Measurements from ENCODE around the gene PRKCA. TPM values are rescaled to one million over a fixed set of nuclear protein-coding genes. Genes with fewer than 3 reads are reported as not detected.

PRKCA gene
- total RNA-seq, 2 donors from 2014 or later, result 6.5 to 6.6 TPM

DNA sequence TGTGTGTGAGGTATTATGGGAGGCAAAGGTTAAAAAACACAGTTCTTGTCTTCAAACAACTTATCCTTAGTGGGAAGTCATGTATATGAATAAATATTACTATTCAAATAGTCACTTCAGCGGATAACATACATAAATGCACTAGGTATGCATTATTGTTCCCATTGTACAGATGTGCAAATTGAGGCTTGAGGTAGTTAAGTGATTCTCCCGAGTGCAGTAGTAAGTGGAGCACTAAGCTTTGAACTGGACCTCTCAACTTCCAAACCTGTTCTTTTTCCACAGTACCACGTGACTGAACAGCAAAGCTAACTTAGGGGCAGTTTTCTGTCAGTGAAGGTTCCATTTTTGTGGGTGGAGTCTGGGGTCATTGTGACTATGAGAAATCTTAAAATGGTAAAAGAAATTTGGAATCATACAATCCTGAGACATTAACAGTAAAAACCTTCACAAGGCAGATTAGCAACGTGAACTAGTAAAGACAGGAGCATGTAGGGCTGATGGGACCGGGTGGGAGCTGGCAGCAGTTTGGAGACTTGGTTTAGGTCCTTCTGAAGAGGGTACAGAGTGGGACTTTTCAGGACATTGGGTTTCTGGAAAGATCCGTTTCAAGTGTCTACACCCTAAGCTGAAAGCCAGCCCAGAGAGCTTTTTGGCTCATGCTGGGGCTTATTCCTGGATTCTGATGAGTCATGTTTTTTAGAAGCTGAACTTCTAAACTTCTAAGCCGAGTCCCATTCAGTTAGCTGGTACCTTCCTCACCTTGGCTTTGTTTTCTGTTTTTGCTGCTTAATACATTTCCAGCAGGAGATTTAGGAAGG lies 204.9 kb downstream of the PRKCA start:
- no peak overlapping the region for H3K4me3 ChIP-seq
- peak overlapping the region in 2 of 4 donors; percentile 2 to 29 for H3K27ac ChIP-seq
- no peaks in the 10 kb centered on the region for H3K9me3 ChIP-seq
- WGBS, 2 donors, result 61 to 65% methylated on average over 7 of the region's 7 CpGs
- DNase-seq (peak; percentile 15 to 41 (median 24)), ATAC-seq (peak; percentile 53)
- intact Hi-C loops (cut with DNase I), result no loop called here
- TF ChIP-seq POLR2A (IDR thresholded peaks at IDR 0.05), result no peak
- TF ChIP-seq, protein P1, sequence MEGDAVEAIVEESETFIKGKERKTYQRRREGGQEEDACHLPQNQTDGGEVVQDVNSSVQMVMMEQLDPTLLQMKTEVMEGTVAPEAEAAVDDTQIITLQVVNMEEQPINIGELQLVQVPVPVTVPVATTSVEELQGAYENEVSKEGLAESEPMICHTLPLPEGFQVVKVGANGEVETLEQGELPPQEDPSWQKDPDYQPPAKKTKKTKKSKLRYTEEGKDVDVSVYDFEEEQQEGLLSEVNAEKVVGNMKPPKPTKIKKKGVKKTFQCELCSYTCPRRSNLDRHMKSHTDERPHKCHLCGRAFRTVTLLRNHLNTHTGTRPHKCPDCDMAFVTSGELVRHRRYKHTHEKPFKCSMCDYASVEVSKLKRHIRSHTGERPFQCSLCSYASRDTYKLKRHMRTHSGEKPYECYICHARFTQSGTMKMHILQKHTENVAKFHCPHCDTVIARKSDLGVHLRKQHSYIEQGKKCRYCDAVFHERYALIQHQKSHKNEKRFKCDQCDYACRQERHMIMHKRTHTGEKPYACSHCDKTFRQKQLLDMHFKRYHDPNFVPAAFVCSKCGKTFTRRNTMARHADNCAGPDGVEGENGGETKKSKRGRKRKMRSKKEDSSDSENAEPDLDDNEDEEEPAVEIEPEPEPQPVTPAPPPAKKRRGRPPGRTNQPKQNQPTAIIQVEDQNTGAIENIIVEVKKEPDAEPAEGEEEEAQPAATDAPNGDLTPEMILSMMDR (IDR thresholded peaks at IDR 0.05), result no peak
- no peaks in the 10 kb centered on the region for H3K36me3 ChIP-seq (replicated peaks in 1 of 2; ENCODE audit: insufficient read depth in 1 of 2, low read depth in 2 of 2)
- peaks cover 36% of the 10 kb centered on the region for H3K4me1 ChIP-seq
- no peaks in the 10 kb centered on the region for H3K27me3 ChIP-seq

DNA sequence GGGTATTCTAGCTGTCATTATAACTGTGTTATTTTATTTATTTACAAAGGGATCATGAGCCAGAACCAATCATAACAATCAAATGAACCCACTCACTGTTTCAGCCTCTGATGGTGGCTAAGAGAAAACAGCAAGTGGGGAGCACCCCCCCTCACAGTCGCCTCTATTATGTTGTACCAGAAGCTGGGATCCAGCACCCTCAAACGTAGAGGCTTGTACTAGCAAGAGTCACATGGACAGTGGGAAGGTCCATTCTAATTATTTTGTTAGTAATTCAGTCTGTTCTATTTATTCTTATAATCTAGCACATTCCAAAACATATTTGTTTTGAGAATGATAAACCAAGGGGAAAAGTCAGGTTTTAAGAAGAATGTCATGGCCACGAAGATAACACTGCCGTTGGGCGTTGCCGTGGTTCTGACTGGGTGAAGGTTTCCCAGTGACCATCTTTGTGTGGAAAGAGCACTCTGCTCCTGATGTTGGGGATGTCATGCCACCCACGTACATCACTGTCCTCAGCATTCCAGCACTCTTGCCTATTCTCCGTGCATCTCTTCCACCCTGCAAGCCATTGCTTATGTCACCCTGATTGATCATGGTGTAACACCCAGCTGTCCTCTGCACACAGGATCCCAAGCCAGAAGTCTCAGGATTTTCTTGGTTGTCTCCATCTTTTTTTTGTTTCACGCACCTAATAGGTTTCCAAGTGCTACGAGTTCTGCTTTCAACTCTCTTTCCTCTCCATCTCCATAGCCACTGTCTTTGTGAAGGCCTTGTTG lies 205.8 kb downstream of the PRKCA start:
- TF ChIP-seq, protein P1 (IDR thresholded peaks at IDR 0.05), result no peak
- no peak for TF ChIP-seq POLR2A (IDR thresholded peaks at IDR 0.05)
- no peak for DNase-seq
- ATAC-seq, result no peak
- H3K27me3 ChIP-seq, result no peaks in the 10 kb centered on the region
- H3K27ac ChIP-seq, result peak overlapping the region in 2 of 4 donors; percentile 29 to 34
- no peaks in the 10 kb centered on the region for H3K9me3 ChIP-seq
- 48 to 50% methylated on average over 10 of the region's 10 CpGs for WGBS, 2 donors
- intact Hi-C loops (cut with DNase I), result no loop called here
- no peaks in the 10 kb centered on the region for H3K36me3 ChIP-seq (replicated peaks in 1 of 2; ENCODE audit: insufficient read depth in 1 of 2, low read depth in 2 of 2)
- peaks cover 28% of the 10 kb centered on the region for H3K4me1 ChIP-seq
- H3K4me3 ChIP-seq, result no peak overlapping the region

DNA sequence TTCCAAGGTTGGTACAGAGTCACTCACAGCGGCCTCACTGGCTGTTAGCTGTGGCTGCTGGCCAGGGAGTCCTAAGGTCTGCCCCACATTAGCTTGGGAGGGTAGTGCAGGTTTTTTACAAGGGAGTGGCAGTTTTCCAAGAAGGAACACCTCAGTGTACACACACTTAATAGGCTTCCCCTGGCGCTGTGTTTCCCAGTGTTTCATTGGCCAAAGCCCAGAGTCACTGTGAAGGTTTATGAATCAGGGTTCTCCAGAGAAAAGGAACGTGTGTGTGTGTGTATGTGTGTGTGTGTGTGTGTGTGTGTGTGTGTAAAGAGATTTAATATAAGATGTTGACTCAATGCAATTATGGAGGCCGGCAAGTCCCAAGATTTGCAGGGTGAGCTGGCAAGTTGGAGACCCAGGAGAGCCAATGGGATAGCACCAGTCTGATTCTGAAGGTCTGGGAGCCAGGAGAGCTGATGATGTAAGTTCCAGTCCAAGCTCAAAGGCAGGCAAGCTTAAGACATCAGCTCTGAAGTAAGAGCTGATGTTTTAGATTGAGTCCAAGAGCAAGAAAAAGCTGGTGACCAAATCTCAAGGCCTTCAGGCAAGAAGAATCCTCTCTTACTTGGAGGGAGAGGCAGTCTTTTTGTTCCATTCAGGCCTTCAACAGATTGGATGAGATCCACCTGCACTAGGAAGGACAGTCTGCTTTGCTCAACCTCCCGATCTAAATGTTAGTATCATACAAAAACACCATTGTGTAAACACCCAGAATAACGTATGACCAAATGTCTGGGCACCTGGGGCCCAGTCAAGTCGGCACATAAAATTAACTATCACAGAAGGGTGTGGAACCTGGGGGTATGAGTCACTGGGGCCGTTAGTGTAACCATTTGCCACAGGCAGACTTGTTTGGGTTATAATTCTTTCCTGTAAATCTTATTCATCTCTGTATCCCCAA lies 206.8 kb downstream of the PRKCA start:
- Histone ChIP-seq H3K9me3 (no peaks in the 10 kb centered on the region), H3K27ac (peak overlapping the region in 2 of 4 donors; percentile 17 to 34), H3K27me3 (no peaks in the 10 kb centered on the region), H3K4me3 (no peak overlapping the region), H3K36me3 (replicated peaks in 1 of 2; ENCODE audit: insufficient read depth in 1 of 2, low read depth in 2 of 2) (no peaks in the 10 kb centered on the region), H3K4me1 (peaks cover 26% of the 10 kb centered on the region)
- intact Hi-C loops (cut with DNase I), result no loop called here
- TF ChIP-seq POLR2A (IDR thresholded peaks at IDR 0.05), result no peak
- TF ChIP-seq, protein P1 (IDR thresholded peaks at IDR 0.05), result no peak
- peak; percentile 43 to 77 (median 73) for DNase-seq
- peak; percentile 66 for ATAC-seq
- WGBS, 2 donors, result 37 to 48% methylated on average over 8 of the region's 8 CpGs

DNA sequence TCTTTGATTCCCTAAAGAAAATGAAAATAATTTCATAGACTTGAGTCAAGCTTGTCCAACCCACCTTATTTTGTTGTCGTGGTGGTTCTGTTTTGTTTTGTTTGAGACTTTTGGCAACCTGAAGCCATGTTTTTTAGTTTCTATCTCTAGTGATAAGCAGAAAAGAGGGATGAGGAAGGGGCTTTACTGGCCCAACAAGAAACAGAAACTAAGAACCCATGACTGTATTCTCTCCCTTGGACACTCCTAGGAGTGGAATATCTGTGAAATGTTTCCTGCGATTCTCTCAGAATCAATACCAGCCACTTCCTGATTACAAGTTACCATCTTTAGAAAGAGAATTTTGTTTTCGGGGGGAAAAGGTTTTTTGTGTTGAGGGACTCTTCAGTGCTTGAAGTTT lies 207.5 kb downstream of the PRKCA start:
- intact Hi-C loops (cut with DNase I), result no loop called here
- DNase-seq (no peak), ATAC-seq (no peak)
- Histone ChIP-seq H3K27me3 (no peaks in the 10 kb centered on the region), H3K36me3 (replicated peaks in 1 of 2; ENCODE audit: insufficient read depth in 1 of 2, low read depth in 2 of 2) (no peaks in the 10 kb centered on the region), H3K4me3 (no peak overlapping the region), H3K4me1 (peaks cover 26% of the 10 kb centered on the region), H3K27ac (no peak overlapping the region), H3K9me3 (no peaks in the 10 kb centered on the region)
- WGBS, 2 donors, result 90 to 92% methylated on average over 3 of the region's 3 CpGs
- no peak for TF ChIP-seq POLR2A (IDR thresholded peaks at IDR 0.05)
- TF ChIP-seq, protein P1 (IDR thresholded peaks at IDR 0.05), result no peak
